ENCODE results near the gene ADH4. TPM values are rescaled to one million over a fixed set of nuclear protein-coding genes. Genes with fewer than 3 reads are reported as not detected.

The ADH4 gene
- total RNA-seq, 1 experiment from 2014 or later = not detected

- Histone ChIP-seq H2AFZ (ENCODE audit: low read length) (no peak overlapping the region), H3T11ph (ENCODE audit: low read length) (no peak overlapping the region), H3K56ac (ENCODE audit: insufficient read length, low read depth, low read length) (no peak overlapping the region), H2BK120ac (ENCODE audit: low read depth, low read length, poor library complexity, severe bottlenecking) (no peak overlapping the region), H2AK5ac (ENCODE audit: insufficient read length, low read length) (no peak overlapping the region), H3K14ac (ENCODE audit: insufficient read depth, low read length) (no peak overlapping the region), H4K5ac (ENCODE audit: insufficient read length, low read depth, low read length) (no peak overlapping the region), H3K4me1 (ENCODE audit: insufficient read depth, low read length) (no peaks in the 10 kb centered on the region), H3K9me3 (ENCODE audit: control insufficient read depth, low read depth, low read length) (no peaks in the 10 kb centered on the region), H3K27ac (ENCODE audit: insufficient read length, low read depth, low read length) (no peak overlapping the region), H3K4ac (ENCODE audit: low read depth, low read length) (no peak overlapping the region), H4K20me1 (ENCODE audit: control insufficient read depth, insufficient read depth, insufficient read length) (no peaks in the 10 kb centered on the region), H3K27me3 (ENCODE audit: insufficient read depth, low read length) (no peaks in the 10 kb centered on the region), H3K23me2 (ENCODE audit: insufficient read length, low read depth, low read length, poor library complexity, severe bottlenecking) (no peaks in the 10 kb centered on the region), H3K79me1 (ENCODE audit: insufficient read depth, low read depth, low read length, poor library complexity, severe bottlenecking) (no peaks in the 10 kb centered on the region), H2BK5ac (ENCODE audit: insufficient read length, low read length) (no peak overlapping the region), H3K4me2 (ENCODE audit: insufficient read depth, insufficient read length, low read length) (no peak overlapping the region), H3K18ac (ENCODE audit: insufficient read length, low read depth, low read length) (no peak overlapping the region), H2BK15ac (ENCODE audit: low read depth, low read length) (no peak overlapping the region), H3K9ac (ENCODE audit: extremely low read depth, insufficient read length, low read length) (no peak overlapping the region), H2BK12ac (ENCODE audit: insufficient read length, low read depth, low read length) (no peak overlapping the region), H3K79me2 (ENCODE audit: insufficient read depth, low read length) (0 out of 2 replicates have a peak, but pooled peaks cover 1% of the 10 kb centered on the region), H4K91ac (ENCODE audit: insufficient read length, low read depth, low read length) (no peak overlapping the region), H2BK20ac (ENCODE audit: low read depth, low read length, poor library complexity, severe bottlenecking) (no peak overlapping the region), H3K23ac (ENCODE audit: insufficient read length, low read depth, low read length) (no peak overlapping the region), H4K8ac (replicated peaks; ENCODE audit: insufficient read length, low read depth, low read length) (no peak overlapping the region)
- WGBS (ENCODE audit: extremely low coverage, insufficient read length, low lambda C conversion rate) = no CpG with 5 or more reads among the region's 5 CpGs
- no peak overlapping the region for H3K27ac Mint-ChIP-seq
- no peaks in the 10 kb centered on the region for H3K4me1 Mint-ChIP-seq
- no peaks in the 10 kb centered on the region for H3K27me3 Mint-ChIP-seq (ENCODE audit: low read depth)
- H3K9me3 Mint-ChIP-seq = no peaks in the 10 kb centered on the region
- DNase-seq = no peak
- H3K36me3 Mint-ChIP-seq (ENCODE audit: insufficient read depth in 1 of 3, low read depth in 3 of 3) = peaks cover 60 to 88% (median 87%) of the 10 kb centered on the region in 3 experiments
- no peak overlapping the region for H3K4me3 Mint-ChIP-seq
- TF ChIP-seq CTCF (conservative IDR thresholded peaks at IDR 0.05) = no peak
Observed at GRCh38 chr4:99076292-99076976, 67.7 kb downstream of the ADH4 start.
